Urothelium cell line (cell line): ENCODE measurements around the gene DIS3L2.
A peak's percentile ranks its signal among the peaks of the same experiment; 100 is the strongest.

Source experiments
- DNase-seq: peaks from one replicate; pipeline ENCODE4 v3.0.0; 2011; ENCODE audit warnings: low spot score, mixed read lengths
- FAIRE-seq: peaks from 2 replicates; lab custom pipeline; 2011; peaks lifted over from hg19 to GRCh38; lab: Jason Lieb, UNC

The DIS3L2 gene

DNA sequence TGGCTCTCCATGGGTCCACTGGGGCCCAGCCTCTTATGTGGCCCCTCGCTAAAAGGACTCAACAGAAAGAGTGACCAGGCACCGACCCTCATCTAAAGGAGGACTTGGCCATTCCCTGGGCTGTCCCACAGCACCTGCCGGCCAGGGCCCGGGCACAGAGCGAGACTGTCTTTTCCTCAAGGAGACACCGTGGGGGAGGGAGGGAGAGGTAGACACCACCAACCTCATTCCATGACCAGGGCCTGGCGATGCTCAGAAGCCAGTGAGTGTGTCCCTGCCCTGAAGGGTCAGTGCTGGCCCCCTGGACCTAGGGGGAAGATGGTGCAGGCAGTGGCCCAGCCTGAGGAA lies 377.2 kb downstream of the DIS3L2 start:
- peak; percentile 23 for FAIRE-seq
- DNase-seq, result no peak

- no peak for FAIRE-seq
- DNase-seq, result no peak
These were observed 377.9 kb downstream of the DIS3L2 start for GRCh38 chr2:232339121-232340081.

DNA sequence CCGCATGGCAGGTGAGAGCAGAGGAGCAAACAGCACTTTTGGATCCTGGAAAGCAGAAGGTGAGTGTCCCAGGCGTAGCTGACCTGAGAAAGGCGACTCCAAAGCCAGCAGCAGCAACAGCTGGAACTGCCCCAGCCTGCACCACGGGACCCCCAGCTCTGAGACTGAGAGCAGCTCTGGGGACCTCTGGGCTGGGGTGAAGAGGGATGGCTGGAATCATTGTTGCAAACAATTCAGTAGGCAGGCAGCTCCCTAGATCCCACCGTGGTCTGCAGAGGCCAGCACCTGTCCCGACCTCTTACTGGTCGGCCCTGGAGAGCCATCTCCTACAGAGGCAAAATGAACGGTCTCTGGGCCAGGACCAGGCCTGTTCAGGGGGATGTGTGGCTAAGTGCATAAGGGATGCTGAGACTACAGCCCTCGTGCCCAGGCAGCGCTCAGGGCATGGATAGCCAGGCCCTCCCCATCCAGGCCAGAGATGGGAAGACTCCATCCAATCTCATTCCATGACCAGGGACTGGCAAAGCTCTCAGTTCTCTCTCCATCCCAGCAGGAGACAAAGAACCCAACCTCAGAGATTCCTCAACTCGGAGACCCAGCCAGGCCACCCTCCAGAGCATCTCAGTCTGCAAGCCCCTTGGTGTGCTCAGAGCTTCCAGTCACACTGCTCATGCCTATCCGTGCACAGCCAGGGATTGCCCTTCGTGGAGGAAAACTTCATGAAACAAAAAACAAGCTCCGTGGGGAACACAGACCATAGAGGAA lies 378.8 kb downstream of the DIS3L2 start:
- FAIRE-seq (no peak), DNase-seq (no peak)

- DNase-seq (no peak), FAIRE-seq (no peak)
These were observed 379.7 kb downstream of the DIS3L2 start for GRCh38 chr2:232341061-232341738.

- FAIRE-seq, result no peak
- DNase-seq, result no peak
These were observed 380.2 kb downstream of the DIS3L2 start for GRCh38 chr2:232341739-232342126.

- FAIRE-seq (no peak), DNase-seq (no peak)
These were observed 381.4 kb downstream of the DIS3L2 start for GRCh38 chr2:232342635-232343565.

DNA sequence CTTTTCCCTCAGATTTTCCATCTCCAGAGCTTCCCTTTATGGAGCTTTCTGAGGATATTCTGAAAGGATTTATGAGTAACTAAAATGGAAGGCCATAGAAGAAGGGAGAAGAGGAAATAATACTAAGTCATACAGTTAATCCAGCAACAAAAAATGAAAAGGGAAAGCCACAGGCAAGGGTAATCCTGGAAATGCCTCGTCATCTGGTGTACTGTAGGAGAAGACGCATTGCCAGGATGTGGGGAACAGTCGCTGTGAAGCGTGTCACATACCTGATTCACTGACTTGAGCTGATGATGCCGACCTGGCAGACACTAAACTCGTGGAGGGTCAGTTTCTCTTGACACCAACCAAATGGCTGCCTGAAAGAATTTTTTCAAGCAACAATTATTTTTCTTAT lies 382.3 kb downstream of the DIS3L2 start:
- no peak for DNase-seq
- FAIRE-seq, result no peak

DNA sequence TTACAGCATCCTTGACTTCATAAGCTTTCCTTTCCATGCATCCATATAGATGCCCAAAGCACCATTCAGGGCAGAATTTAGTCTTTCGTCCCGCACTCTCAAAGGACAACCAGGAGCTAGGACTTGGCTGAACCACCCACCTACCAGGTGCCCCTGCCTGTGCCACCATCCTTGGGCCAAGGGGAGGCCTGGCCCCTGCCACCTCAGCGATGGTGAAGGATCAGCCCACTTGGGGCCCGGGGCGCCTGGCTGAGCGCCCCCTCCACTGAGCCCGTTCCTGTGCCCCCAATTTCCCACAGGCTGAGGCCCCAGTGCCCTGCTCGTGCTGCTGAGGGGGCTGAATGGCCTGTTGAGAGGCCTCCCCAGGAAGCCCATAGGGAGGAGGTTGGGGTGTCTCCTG lies 383.7 kb downstream of the DIS3L2 start:
- DNase-seq (no peak), FAIRE-seq (no peak)

DNA sequence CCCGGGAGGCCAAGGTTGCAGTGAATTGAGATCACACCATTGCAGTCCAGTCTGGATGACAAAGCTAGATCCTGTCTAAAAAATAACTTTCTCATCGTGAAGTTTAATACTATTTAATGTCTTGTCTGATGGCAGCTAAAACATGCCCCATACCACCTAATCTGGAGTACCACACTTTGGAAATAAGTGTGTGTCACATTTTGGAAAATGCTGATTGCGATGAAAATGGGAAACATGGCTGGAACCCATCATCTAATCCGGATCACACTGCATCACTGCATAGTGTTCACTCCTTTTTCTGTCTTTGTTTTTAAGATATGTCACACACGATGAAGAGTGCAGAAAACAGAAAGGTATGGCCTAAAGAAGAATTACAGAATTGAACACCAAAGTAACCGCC lies 385.9 kb downstream of the DIS3L2 start:
- FAIRE-seq (no peak), DNase-seq (no peak)

- DNase-seq, result peak; percentile 50
- peak; percentile 58 for FAIRE-seq
These were observed 387.4 kb downstream of the DIS3L2 start for GRCh38 chr2:232348936-232349335.

DNA sequence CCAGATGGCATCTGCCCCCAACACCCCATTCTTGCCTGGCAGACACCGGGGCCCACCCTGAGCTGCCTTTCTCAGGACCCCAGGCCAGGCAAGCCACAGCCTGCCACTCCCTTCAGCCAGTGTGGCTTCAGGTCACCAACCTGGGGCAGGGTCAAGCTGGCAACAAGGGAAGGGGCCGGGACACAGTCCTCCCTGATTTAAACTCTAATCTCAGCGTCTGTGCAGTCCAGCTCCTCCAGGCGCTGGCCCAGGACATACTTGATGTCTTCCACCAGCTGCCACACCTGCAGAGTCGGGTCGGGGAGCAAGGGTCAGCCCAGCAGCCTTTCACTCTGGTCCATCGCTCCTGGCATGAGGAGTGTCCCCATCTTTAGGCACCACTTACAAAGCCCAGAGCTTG lies 388.0 kb downstream of the DIS3L2 start:
- DNase-seq, result no peak
- FAIRE-seq, result no peak

- no peak for FAIRE-seq
- no peak for DNase-seq
These were observed 388.6 kb downstream of the DIS3L2 start for GRCh38 chr2:232349946-232350635.

DNA sequence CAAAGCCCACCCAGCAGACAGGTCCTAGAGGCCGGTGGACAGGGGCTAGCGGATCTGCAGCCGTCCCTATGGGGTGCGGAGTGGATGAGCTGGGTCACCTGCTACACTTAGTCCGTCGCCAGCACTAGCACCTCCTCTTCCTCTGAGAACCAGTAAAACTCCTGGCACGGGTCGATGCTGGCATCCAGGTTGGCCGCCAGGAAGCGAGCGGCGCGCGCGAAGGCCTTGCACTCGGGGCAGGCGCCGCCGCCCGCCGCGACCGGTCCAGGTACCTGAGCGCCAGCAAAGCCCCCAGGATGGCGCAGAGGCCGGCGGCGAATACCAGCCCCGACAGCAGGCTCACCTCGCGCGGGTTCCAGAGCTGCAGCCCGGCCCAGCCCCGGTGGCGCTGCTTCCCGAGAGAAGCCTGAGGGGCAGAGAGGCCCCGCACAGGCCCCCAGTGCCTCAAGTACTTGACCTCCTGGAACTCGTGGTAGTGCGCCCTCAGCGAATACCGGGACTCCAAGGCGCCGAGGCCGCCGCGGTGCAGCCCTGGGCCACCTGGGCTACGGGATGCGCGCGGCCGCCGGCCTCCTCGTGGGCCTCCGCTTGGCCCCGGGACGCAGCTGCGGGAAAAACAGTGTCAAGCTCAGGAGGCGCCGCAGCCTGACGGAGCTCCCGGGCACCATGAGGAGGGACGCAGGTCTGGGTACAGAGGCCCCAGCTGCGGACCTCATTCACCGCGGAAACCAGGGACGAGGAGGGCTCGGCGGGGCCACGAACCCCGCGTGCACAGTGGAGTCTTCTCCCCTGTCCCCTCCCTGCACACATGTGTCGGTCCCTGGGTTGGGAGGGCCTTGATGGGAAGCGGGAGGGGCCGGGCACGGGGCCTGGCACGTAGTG lies 389.5 kb downstream of the DIS3L2 start:
- no peak for FAIRE-seq

DNA sequence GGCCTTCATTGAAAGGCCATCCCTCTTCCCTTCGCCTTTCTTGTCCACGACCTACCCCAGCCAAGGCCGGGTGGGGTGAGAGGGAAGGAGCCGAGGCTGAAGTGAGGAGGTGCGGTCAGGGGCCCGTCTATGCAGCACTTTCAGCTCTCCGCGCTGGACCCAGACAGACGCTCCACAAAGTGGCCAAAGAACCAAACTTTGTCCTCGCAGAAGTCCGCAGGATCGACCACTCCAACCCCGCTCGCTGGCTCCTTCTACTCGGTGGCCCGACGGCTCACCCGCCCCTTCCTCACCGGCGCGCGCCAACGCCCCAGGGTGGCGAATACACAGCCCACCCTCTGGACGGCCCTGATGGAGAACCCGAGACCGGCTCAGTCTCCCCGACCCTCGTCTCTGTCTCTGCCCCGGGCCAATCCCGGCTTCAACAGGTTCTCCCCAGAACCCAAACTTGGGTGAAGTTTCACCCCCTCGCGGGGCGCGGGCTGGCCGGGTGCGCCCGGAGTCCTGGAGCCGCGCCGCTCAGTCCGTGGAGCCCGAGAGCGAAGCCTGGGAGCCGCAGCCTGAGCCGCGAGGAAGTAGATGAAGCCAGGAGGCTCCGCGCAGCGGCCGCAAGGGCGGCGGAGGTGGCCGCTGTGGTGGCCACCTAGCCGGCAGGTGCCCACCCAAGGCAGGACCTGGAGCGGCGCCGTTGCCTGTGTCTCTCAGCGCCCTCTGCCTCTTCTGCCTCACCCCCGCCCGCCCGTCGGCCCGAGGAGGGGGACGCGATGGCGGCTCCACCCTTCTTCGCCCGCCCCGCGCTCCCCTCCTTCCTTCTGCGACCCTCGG lies 390.4 kb downstream of the DIS3L2 start:
- no peak for FAIRE-seq

More for the DNA sequence above, 389.5 kb downstream of the DIS3L2 start:
- DNase-seq, result no peak

DNA sequence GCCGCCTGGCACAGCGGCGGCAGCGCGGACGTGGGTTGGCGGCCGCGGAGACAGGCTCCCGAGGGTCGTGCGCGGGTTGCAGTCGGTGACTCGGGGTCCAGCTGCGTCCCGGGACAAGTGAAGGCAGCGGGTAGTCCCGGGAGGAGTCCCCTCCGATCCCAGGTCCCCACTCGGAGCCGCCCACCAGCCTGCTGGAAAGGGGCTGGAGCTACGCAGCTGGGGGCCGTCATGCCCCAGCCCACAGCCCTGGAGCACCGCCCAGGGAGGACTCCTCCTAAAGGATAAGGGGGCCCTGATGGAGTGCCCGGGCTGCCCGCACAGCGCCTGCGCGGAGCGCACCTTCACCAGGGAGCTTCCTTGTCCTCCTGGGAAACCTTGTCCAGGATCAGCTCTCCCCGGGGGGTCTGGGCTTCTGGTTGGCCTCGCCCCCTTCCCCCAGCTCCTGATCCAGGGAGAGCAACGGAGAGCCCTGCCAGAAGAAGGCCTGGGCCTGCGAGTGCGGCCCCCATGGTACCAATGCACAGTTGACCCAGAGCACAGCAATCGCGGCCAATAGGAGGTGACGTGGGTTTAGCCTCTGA lies 391.1 kb downstream of the DIS3L2 start:
- DNase-seq, result no peak
- FAIRE-seq, result no peak

More for the DNA sequence above, 390.4 kb downstream of the DIS3L2 start:
- no peak for DNase-seq

- DNase-seq (no peak), FAIRE-seq (no peak)
These were observed 391.6 kb downstream of the DIS3L2 start for GRCh38 chr2:232353096-232353495.

DNA sequence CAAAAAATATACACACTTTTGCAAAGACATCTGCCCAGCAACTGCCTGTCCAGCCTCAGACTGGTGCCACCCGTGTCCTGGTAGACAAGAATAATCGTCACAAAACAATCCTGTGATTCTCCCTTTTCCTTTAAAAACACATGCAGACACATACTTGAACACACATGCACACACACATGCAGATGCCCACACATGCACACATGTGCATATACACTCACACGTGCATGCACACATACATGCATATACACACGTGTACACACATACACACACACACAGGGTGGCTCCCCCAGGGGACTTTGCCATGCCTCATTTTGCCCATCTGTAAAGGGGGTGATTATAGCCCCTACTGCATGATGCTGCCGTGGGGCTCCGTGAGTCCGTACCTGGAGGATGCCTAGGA lies 392.1 kb downstream of the DIS3L2 start:
- FAIRE-seq (peak; percentile 40), DNase-seq (no peak)

DNA sequence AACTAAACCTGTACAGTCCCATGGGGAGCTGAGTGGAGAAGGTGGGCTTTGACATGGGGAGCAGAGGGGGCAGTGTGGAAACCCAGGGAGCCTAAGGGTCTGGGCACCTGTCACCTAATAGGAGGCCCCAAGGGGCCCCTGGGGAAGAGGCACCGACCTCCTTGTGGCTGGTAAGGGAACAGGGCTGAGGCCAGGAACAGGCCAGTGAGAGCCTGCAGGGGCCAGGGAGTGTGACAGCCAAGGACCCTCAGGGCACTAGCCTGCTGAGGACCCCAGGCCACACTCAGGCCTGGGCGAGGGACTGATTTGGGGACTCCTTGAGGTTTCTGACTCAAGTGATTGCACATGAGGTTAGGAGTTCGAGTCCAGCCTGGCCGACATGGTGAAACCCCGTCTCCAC lies 392.6 kb downstream of the DIS3L2 start:
- no peak for DNase-seq
- FAIRE-seq, result no peak
